Activated CD4-positive, CD25-positive, alpha-beta regulatory T cell treated with anti-CD3 and anti-CD28 coated beads, Interleukin-2, amount 50 U/mL, for 72 hours (primary cell): ENCODE measurements around the gene NCAM1.

Experiments
- DNase-seq: peaks from one replicate; pipeline ENCODE4 v3.0.0; 2021

NCAM1 gene

GRCh38 chr11:113261709-113262475, 300.7 kb downstream of the NCAM1 start:
- no peak for DNase-seq

DNA sequence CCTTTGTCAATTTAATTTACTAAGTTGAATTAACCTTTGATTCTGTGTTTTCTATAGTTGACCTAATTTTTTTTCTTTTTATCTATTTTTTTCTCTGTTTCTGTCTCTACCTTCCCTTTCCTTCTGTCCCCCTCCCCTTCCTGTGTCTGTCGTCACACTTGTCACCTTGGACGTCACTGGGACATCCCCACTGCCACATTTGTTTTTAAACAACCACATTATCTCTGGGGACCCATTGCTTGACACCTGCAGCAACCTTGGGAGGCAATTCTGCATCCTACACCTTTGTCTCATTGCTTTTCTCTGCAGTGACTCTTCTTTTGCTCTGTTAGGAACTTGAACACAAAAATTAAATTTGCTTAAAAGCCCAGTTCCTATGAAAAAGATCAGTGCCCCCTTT, 301.4 kb downstream of the NCAM1 start:
- DNase-seq: no peak

GRCh38 chr11:113263458-113264259, 302.4 kb downstream of the NCAM1 start:
- no peak for DNase-seq

- no peak for DNase-seq
Observed at GRCh38 chr11:113265362-113265761, 304.1 kb downstream of the NCAM1 start.

DNA sequence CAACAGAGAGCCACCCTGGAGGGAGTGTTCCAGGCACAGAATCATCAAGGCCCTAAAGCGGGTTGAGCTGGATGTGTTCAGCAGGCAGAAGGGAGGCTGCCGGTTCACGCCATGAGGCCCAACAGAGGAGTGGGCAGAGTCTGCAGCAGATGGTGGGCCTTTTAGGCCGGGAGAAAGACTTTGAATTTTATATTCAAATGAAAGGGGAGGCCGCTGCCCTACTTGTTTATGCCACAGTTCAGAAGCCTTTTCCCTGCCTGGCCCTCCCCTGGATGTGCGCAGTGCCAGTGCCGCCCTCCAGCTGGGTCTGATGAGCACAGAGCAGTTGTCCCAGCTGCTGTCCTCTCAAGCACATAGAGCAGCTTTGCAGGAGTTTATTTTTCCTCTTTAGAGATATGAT, 306.3 kb downstream of the NCAM1 start:
- no peak for DNase-seq

GRCh38 chr11:113269096-113269495, 307.9 kb downstream of the NCAM1 start:
- DNase-seq: no peak

DNA sequence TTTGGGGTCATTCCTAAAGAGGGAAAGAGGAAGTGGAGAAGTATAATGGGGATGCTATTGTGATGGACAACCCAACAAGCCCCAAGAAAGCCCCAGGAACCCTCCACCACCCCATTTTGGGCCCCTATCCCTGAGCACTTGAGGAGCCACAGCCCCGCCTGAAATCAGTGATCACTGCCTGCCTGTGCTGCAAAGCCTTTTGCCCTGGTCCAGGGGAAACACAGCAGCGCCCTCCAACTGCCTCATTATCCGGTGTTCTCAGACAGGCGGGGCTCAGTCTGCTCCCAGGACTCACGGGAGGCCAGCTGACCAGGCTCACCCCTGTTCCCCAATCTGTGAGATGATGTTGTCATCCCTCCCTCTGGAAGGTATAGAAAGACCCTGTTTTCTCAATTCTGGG, 308.4 kb downstream of the NCAM1 start:
- DNase-seq: no peak

DNA sequence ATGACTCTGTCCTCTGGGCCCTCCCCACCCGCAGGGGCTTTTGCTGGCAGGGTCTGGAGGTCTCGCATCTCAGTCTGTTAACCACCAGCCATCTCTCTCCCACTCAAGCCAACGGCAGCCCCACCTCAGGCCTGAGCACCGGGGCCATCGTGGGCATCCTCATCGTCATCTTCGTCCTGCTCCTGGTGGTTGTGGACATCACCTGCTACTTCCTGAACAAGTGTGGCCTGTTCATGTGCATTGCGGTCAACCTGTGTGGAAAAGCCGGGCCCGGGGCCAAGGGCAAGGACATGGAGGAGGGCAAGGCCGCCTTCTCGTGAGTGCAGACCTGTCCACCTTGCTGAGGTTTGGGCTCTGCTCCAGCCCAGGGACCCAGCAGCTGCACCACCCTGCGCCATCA, 308.9 kb downstream of the NCAM1 start:
- DNase-seq: no peak

DNA sequence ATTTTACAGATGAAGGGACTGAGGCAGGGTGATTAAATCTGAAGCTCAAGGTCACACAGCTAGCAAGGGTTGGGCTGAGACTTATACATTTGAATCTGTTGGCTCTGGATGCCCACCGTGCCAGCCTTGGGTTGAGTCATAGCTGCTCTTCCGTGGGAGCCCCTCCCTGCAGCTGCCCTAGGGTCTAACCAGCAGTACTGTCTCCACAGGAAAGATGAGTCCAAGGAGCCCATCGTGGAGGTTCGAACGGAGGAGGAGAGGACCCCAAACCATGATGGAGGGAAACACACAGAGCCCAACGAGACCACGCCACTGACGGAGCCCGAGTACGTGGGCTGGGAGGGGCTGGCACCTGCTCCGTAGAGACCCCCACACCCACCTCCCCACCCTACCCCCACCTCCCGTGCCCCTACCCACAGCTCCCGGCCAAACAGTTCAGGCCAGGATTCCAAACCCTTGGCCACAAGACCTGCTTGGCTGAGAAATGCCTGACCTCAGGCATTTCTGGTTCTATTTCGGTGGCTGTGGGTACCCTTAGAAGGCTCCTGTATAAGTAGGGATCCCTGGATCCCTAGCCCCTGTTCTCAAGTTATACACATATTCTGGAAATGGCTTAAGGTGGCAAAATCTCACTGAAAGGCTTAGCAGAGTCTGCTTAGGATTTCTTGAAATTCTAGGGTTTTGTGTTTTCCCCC, 310.5 kb downstream of the NCAM1 start:
- DNase-seq: no peak

GRCh38 chr11:113272281-113272680, 311.1 kb downstream of the NCAM1 start:
- DNase-seq: no peak

GRCh38 chr11:113272927-113273615, 311.9 kb downstream of the NCAM1 start:
- DNase-seq: no peak

GRCh38 chr11:113273720-113274119, 312.5 kb downstream of the NCAM1 start:
- DNase-seq: no peak

GRCh38 chr11:113274713-113275582, 313.7 kb downstream of the NCAM1 start:
- no peak for DNase-seq

DNA sequence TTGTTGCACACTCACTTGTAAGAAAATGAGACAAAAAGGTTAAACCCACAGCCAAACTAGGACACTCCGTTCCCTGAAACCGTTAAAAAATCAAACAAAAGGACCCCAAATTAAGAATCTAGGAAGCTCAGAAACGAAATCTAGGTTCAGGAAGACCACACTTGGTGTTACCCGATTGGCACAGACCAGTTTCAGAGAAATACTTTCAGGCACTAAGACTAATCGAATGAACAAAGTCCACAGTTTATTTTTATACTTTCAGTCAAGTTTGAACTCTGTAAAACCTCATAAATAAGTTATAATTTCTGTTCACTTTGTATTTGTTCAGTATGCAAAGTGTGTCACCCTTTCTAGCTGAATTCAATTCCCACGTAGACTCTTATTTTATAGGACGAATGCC, 314.4 kb downstream of the NCAM1 start:
- DNase-seq: no peak

DNA sequence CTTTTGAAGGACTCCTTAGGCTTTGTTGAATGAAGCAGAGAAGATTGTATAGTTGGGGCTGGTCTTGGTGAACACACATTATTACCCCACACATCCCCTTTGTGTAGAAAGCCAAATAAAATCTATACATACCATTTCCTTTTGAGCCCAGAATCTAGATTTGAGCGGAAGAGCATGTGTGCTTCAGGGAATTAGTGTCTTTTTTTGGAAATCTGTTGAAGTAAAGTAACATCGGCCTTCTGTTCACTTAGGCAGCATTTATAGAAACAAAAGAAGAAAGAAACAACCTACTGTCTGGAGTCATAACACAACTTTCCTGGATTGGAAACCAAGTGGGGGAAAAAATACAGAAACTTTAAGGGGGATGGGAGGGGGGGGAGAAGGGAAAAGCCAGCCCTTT, 315.2 kb downstream of the NCAM1 start:
- no peak for DNase-seq

DNA sequence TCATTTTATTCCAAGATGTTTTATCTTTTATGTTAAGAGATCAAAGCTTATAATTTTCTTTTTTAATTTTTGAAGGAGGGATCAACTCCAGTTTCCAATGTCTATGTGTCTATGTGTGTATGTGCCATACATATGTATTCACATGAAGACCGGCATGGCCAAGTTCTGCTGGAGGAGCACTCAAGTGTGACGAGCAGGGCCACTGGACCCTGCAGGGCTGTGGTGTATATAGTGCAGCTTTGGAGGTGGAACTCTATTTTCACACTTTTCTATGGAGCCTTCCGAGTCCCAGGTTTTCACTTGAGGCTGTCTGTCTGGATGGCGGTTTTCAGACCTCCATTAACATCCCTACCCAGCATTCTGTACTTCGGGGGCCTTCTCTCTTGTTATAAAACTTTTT, 316.7 kb downstream of the NCAM1 start:
- DNase-seq: no peak

GRCh38 chr11:113278481-113278880, 317.3 kb downstream of the NCAM1 start:
- no peak for DNase-seq

- no peak for DNase-seq
Observed at GRCh38 chr11:113278925-113279324, 317.7 kb downstream of the NCAM1 start.

DNA sequence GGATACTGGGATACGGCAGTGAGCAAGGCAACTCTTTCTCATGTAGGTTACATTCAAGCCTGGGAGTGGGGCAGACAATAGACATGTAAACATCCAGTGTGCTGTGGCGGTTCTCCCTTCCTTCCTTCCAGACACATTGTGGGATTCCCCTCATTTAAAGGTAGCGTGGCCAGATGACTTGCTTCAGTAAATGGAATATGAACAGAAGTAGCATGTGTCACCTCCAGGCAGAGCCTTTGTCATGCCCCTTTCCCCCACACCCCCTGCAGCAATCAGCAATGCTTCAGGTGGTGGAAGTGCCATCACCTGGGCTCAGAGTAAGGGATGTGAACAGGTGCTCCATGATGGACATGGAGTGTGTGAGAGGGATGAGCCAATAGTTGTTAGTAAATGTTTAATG, 318.4 kb downstream of the NCAM1 start:
- DNase-seq: no peak

DNA sequence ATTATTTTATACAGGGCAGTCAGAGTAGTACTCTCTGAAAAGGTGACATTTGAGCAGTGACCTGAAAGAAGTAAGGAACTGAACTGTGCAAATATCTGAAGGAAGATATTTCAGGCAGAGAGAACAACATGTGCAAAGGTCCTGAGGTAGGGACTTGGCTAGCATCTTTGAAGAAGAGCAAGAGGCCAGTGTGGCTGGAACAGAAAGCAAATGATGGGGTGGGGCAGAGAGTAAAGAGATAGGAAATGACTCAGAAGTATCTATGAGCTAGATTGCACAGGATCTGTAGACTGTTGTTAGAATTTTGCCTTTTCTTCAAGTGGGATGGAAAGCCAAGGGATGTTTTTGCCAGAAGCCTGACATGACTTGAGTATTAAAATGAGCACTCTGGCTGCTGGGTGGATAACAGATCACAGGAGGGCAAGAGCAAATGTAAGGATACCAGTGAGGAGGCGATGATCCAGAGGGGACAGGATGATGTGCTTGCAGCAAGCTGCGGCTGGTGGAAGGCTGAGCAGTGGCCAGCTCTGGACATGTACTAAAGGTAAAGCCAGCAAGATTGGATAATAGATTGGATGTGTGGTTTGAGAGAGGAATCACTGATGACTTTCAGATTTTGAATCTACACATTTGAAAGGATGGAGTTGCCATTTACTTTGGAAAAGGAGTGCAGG, 320.0 kb downstream of the NCAM1 start:
- no peak for DNase-seq

DNA sequence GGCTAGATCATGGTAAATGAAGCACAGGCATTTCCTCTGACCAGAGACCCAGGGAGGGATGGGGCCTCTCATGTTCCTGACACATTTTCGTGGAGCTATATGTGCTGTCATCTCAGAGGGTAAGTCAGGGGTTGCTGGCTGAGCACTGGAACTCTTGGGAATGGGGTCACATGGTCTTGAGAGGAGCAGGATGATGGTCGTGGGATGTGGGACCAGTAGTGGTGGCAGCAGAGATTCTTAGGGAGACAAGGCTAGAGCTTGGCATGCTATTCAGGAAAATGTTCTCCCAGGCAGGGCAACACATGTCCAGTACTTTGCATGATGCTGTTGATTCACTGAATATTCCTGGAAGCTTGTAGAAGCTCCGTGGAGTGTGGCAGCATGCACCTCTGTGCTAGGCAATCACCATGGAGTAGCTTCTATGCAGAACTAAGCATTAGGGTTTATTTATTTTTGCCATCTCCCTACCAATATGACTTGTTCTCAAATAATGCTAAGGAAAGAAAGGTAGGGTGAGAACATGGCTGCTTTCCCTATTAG, 321.7 kb downstream of the NCAM1 start:
- DNase-seq: no peak
